SU-DHL-6 (cell line): Measurements from ENCODE around the gene ZKSCAN4.

Experiments
- H2AFZ ChIP-seq: fragments of 200-600 bp; sonication (generic); 2 replicates; pipeline ENCODE4 v1.6.1; 2014; ENCODE audit warnings: low read depth, mild to moderate bottlenecking, moderate library complexity, mixed read lengths, antibody characterized with exemption, low read length; ENCODE audit not compliant: severe bottlenecking
- H3F3A ChIP-seq: fragments of 200-600 bp; shearing (Covaris generic); 2 replicates; pipeline ENCODE4 v1.6.0; 2016; ENCODE audit warnings: antibody characterized with exemption, mild to moderate bottlenecking; ENCODE audit not compliant: insufficient read depth
- H3K27ac ChIP-seq: fragments of 200-600 bp; sonication (generic); 2 replicates; pipeline ENCODE4 v1.5.1; 2016; ENCODE audit warnings: low read depth, mild to moderate bottlenecking, low read length, moderate library complexity, mixed read lengths
- H3K27me3 ChIP-seq: fragments of 200-600 bp; sonication (generic), shearing (Covaris generic); 2 replicates; pipeline ENCODE4 v1.6.0; 2014; ENCODE audit warnings: mild to moderate bottlenecking, low read length
- H3K36me3 ChIP-seq: fragments of 200-600 bp; sonication (generic); 2 replicates; pipeline ENCODE4 v1.6.1; 2014; ENCODE audit warnings: mild to moderate bottlenecking, low read length, mixed read lengths
- H3K4me2 ChIP-seq: fragments of 300-600, 200-600 bp; shearing (Covaris generic), sonication (generic); 2 replicates; pipeline ENCODE4 v1.6.0; 2014; ENCODE audit warnings: low read length, low read depth, mild to moderate bottlenecking; ENCODE audit not compliant: poor library complexity, severe bottlenecking
- H3K4me3 ChIP-seq: fragments of 200-600 bp; sonication (generic); 2 replicates; pipeline ENCODE4 v1.5.1; 2014; ENCODE audit warnings: antibody characterized with exemption, low read length, mild to moderate bottlenecking, mixed read lengths; ENCODE audit not compliant: insufficient read depth, poor library complexity, severe bottlenecking
- H3K79me2 ChIP-seq: fragments of 200-600 bp; sonication (generic); 2 replicates; pipeline ENCODE4 v1.6.1; 2014; ENCODE audit warnings: mild to moderate bottlenecking, low read length, moderate library complexity; ENCODE audit not compliant: insufficient read depth
- H3K9ac ChIP-seq: fragments of 200-600 bp; sonication (generic); 2 replicates; pipeline ENCODE4 v1.7.0; 2014; ENCODE audit warnings: mild to moderate bottlenecking, low read length
- H3K9me2 ChIP-seq: fragments of 200-600 bp; sonication (generic); replicated peaks from 2 replicates; pipeline ENCODE4 v1.6.1; 2014; ENCODE audit warnings: low read length; ENCODE audit not compliant: insufficient read depth
- H3K9me3 ChIP-seq: fragments of 200-600 bp; sonication (generic); 2 replicates; pipeline ENCODE4 v1.6.1; 2014; ENCODE audit warnings: low read length, mixed read lengths; ENCODE audit not compliant: insufficient read depth
- H4K20me1 ChIP-seq: fragments of 200-600 bp; sonication (generic); 2 replicates; pipeline ENCODE4 v1.6.1; 2014; ENCODE audit warnings: low read depth, mild to moderate bottlenecking, antibody characterized with exemption, low read length, moderate library complexity, mixed read lengths
- CTCF ChIP-seq: fragments of 200-600 bp; sonication (generic); IDR thresholded peaks from one replicate; pipeline ENCODE4 v1.5.1; 2017; ENCODE audit warnings: antibody characterized with exemption, mild to moderate bottlenecking, low read length, moderate library complexity; ENCODE audit not compliant: insufficient read depth, poor library complexity, severe bottlenecking
- EZH2phosphoT487 ChIP-seq: fragments of 200-600 bp; sonication (generic), shearing (Covaris generic); conservative IDR thresholded peaks from 2 replicates; pipeline ENCODE4 v1.6.1; 2018; ENCODE audit warnings: mild to moderate bottlenecking, antibody characterized with exemption, low read length, moderate library complexity, mixed read lengths

Gene ZKSCAN4

GRCh38 chr6:28218312-28219248 lies 33.5 kb downstream of the ZKSCAN4 start:
- Histone ChIP-seq H3K27me3 (no peaks in the 10 kb centered on the region), H3K27ac (no peak overlapping the region), H3F3A (0 out of 2 replicates have a peak, but pooled peaks cover 4% of the 10 kb centered on the region), H3K4me2 (peak overlapping the region; percentile 57), H4K20me1 (no peaks in the 10 kb centered on the region), H3K4me3 (peak overlapping the region; percentile 45), H3K9ac (peak overlapping the region; percentile 40), H3K9me3 (no peaks in the 10 kb centered on the region), H3K9me2 (no peaks in the 10 kb centered on the region), H3K36me3 (no peaks in the 10 kb centered on the region), H3K79me2 (no peaks in the 10 kb centered on the region), H2AFZ (peak overlapping the region; percentile 75)
- TF ChIP-seq CTCF: no peak
- no peak for TF ChIP-seq EZH2phosphoT487

GRCh38 chr6:28217890-28218289 lies 34.2 kb downstream of the ZKSCAN4 start:
- no peaks in the 10 kb centered on the region for H4K20me1 ChIP-seq
- no peak overlapping the region for H3K4me3 ChIP-seq
- 0 out of 2 replicates have a peak, but pooled peaks cover 4% of the 10 kb centered on the region for H3F3A ChIP-seq
- no peaks in the 10 kb centered on the region for H3K27me3 ChIP-seq
- H3K4me2 ChIP-seq: peak overlapping the region; percentile 57
- H3K9ac ChIP-seq: no peak overlapping the region
- no peaks in the 10 kb centered on the region for H3K9me2 ChIP-seq
- TF ChIP-seq CTCF: no peak
- no peak for TF ChIP-seq EZH2phosphoT487
- no peaks in the 10 kb centered on the region for H3K9me3 ChIP-seq
- H2AFZ ChIP-seq: no peak overlapping the region
- H3K79me2 ChIP-seq: no peaks in the 10 kb centered on the region
- no peak overlapping the region for H3K27ac ChIP-seq
- no peaks in the 10 kb centered on the region for H3K36me3 ChIP-seq

- H4K20me1 ChIP-seq: no peaks in the 10 kb centered on the region
- H3K36me3 ChIP-seq: no peaks in the 10 kb centered on the region
- no peaks in the 10 kb centered on the region for H3K9me2 ChIP-seq
- no peak overlapping the region for H3K4me3 ChIP-seq
- no peaks in the 10 kb centered on the region for H3K9me3 ChIP-seq
- H3K9ac ChIP-seq: no peak overlapping the region
- H3F3A ChIP-seq: no peaks in the 10 kb centered on the region
- no peaks in the 10 kb centered on the region for H3K79me2 ChIP-seq
- no peak overlapping the region for H3K4me2 ChIP-seq
- no peak overlapping the region for H3K27ac ChIP-seq
- H3K27me3 ChIP-seq: peaks cover 4% of the 10 kb centered on the region; the same call in 1 of the 2 replicates
- no peak overlapping the region for H2AFZ ChIP-seq
- TF ChIP-seq CTCF (no peak), EZH2phosphoT487 (no peak)
Measured at GRCh38 chr6:28215425-28215824, 36.6 kb downstream of the ZKSCAN4 start.
